ENCODE data around the gene ELP1.

The ELP1 gene

GRCh38 chr9:108963459-108964143 is 29.7 kb upstream of the ELP1 start:
- H3K4me3 ChIP-seq (ENCODE audit: low read depth, low read length) = no peak overlapping the region
- TF ChIP-seq CTCF (IDR thresholded peaks at IDR 0.05; ENCODE audit: low read depth, low read length) = no peak

GRCh38 chr9:108961151-108961550 is 27.2 kb upstream of the ELP1 start:
- no peak for TF ChIP-seq CTCF (IDR thresholded peaks at IDR 0.05; ENCODE audit: low read depth, low read length)
- no peak overlapping the region for H3K4me3 ChIP-seq (ENCODE audit: low read depth, low read length)

GRCh38 chr9:108960331-108960730 is 26.4 kb upstream of the ELP1 start:
- TF ChIP-seq CTCF (IDR thresholded peaks at IDR 0.05; ENCODE audit: low read depth, low read length) = no peak
- no peak overlapping the region for H3K4me3 ChIP-seq (ENCODE audit: low read depth, low read length)

- no peak overlapping the region for H3K4me3 ChIP-seq (ENCODE audit: low read depth, low read length)
- TF ChIP-seq CTCF (IDR thresholded peaks at IDR 0.05; ENCODE audit: low read depth, low read length) = no peak
Measured at GRCh38 chr9:108956631-108957026, 22.7 kb upstream of the ELP1 start.

- no peak for TF ChIP-seq CTCF (IDR thresholded peaks at IDR 0.05; ENCODE audit: low read depth, low read length)
- no peak overlapping the region for H3K4me3 ChIP-seq (ENCODE audit: low read depth, low read length)
Measured at GRCh38 chr9:108956022-108956630, 22.2 kb upstream of the ELP1 start.

- H3K4me3 ChIP-seq (ENCODE audit: low read depth, low read length) = no peak overlapping the region
- TF ChIP-seq CTCF (IDR thresholded peaks at IDR 0.05; ENCODE audit: low read depth, low read length) = peak; percentile 32; the same call in 1 of the 2 replicates
Measured at GRCh38 chr9:108953983-108954574, 20.2 kb upstream of the ELP1 start.

GRCh38 chr9:108951578-108951977 is 17.7 kb upstream of the ELP1 start:
- no peak for TF ChIP-seq CTCF (IDR thresholded peaks at IDR 0.05; ENCODE audit: low read depth, low read length)
- H3K4me3 ChIP-seq (ENCODE audit: low read depth, low read length) = no peak overlapping the region
